KOPT-K1 (cell line): ENCODE data around the gene PDHA1.

ENCODE experiments used
- H3K27ac ChIP-seq: fragments of 200-600 bp; sonication (generic); 2 replicates; pipeline ENCODE4 v1.5.1; 2016; ENCODE audit warnings: antibody characterized with exemption, mild to moderate bottlenecking, low read depth, low read length; ENCODE audit not compliant: poor library complexity, severe bottlenecking
- H3K36me3 ChIP-seq: fragments of 200-600 bp; sonication (generic); 2 replicates; pipeline ENCODE4 v1.5.1; 2017; ENCODE audit warnings: antibody characterized with exemption, mild to moderate bottlenecking, low read length, moderate library complexity; ENCODE audit not compliant: insufficient read depth
- H3K9me3 ChIP-seq: fragments of 200-600 bp; sonication (generic); 2 replicates; pipeline ENCODE4 v1.5.1; 2017; ENCODE audit warnings: antibody characterized with exemption, low read length, mild to moderate bottlenecking; ENCODE audit not compliant: insufficient read depth, poor library complexity, severe bottlenecking

PDHA1 gene

DNA sequence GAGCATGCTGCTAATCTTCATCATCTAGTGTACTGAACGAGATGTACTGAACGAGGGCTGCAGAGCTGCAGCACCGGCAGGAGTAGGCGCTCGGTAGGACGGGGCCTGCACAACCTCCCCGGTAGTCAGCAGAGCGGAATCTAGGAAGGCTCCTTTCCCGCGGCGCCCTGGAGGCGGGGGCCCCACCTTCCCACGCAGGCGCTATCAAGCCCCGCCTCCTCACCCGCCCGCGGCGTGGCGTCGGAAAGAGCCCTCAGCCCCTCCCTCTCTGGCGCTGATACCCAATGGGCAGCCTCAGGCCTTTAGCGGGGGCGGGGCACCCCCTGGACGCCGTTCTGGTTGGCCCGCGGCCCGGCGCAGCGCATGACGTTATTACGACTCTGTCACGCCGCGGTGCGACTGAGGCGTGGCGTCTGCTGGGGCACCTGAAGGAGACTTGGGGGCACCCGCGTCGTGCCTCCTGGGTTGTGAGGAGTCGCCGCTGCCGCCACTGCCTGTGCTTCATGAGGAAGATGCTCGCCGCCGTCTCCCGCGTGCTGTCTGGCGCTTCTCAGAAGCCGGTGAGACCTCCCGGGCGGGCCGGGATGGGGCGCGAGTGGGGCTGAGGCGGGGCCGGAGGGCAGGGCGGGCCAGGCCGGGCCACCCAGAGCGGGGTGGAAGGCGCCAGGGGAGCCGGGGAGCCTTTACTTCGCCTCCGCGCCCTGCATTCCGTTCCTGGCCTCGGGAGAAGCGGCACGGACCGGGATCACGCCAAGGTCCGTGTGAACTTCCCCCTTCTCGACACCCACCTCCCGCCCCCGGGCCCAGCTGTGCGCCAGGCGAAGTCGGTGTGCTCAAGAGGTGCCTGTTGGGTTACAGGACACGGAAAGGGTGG is at the start of gene PDHA1:
PDHA1 (plus strand) TSS at position 393 of the 874 bp plus-strand sequence; CDS start at position 504, 111 bp downstream.
- Histone ChIP-seq H3K9me3 (no peaks in the 10 kb centered on the region), H3K27ac (peak within 1 kb of the TSS; percentile 73), H3K36me3 (peaks cover 3% of the 10 kb centered on the region; the same call in 1 of the 2 replicates)

DNA sequence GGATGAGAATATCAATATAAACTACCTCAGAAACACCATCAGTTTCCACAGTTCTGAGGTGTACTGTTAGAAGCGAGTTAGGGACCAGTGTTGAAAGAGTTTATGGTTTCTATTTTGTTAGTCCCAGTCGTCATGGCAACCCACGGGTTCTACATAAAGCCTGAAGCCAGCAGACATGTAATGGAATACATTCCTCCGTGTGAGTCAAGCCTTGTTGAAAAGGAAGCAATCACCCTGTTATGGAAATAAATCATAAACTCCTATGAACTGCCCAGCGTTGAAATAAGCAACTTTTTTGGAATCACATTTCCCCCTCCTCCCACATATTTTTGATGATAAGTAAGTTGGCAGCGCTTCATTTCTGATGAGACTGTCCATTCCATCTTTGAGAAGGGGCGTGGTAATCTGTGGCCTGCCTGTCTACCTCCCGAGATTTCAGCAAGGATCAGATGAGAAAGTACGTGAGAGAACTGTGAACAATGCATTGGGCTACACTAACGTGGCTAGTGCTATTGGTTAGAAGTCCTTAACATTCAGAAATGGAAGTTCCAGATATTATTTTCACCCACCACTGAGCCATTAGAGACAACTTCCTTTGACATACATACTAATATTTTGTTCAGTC is 40.4 kb upstream of the PDHA1 start:
- Histone ChIP-seq H3K9me3 (no peaks in the 10 kb centered on the region), H3K27ac (no peak overlapping the region), H3K36me3 (no peaks in the 10 kb centered on the region)

DNA sequence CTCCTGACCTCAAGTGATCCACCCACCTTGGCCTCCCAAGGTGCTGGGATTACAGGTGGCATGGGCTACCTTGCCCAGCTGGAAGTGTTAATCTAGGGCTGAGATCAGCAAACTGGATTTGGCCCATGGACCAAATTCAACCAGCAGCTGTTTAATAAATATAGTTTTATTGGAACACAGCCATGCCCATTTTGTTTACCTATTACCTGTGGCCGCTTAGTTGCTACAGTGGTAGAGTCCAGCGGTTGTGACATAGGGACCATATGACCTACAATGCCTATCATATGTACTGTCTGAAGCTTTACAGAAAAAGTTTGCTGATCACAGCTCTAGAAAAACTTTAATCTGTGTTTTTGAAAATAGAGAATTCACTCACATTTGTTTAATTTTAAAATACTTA is 17.2 kb upstream of the PDHA1 start:
- Histone ChIP-seq H3K36me3 (no peaks in the 10 kb centered on the region), H3K9me3 (no peaks in the 10 kb centered on the region), H3K27ac (no peak overlapping the region)

DNA sequence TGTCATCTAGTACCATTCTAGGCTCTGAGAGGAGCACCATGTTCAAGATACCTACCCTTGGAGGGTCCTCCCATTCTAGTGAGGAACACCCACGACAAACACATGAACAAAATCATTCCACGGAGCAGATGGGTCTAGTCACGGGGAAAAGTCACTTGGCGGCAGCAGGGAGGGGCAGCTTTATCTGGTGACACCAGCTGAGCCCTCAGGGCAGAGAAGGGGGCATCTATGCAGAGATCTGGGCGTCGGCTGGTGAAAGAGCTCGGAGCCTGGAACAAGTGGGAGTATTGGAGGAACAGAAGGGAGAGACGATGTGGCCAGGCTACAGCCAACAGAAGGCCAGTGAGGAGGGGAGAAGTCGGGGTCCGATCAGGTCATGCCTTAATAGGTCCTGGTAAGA is 11.9 kb upstream of the PDHA1 start:
- Histone ChIP-seq H3K36me3 (no peaks in the 10 kb centered on the region), H3K27ac (no peak overlapping the region), H3K9me3 (no peaks in the 10 kb centered on the region)

DNA sequence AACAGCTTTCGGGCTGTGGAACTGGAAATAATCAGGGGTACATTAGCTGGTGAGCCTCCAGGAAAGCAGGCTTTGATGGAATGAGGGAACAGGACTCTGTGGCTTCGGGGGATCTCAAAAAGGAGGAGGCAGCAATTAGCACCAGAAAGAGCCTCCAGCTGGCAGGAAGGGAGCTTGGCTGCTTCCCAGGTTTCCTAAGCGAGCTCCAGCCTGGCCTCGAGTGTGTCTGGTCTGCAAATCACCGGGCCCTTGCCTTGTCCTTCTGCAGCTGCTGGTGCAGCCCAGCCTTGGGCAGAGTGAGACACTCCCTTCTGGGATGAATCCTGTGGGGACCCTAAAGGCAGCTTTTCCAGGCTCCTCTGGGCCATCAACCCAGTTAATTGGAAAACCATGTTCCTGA is 10.7 kb upstream of the PDHA1 start:
- Histone ChIP-seq H3K9me3 (no peaks in the 10 kb centered on the region), H3K27ac (no peak overlapping the region), H3K36me3 (no peaks in the 10 kb centered on the region)

DNA sequence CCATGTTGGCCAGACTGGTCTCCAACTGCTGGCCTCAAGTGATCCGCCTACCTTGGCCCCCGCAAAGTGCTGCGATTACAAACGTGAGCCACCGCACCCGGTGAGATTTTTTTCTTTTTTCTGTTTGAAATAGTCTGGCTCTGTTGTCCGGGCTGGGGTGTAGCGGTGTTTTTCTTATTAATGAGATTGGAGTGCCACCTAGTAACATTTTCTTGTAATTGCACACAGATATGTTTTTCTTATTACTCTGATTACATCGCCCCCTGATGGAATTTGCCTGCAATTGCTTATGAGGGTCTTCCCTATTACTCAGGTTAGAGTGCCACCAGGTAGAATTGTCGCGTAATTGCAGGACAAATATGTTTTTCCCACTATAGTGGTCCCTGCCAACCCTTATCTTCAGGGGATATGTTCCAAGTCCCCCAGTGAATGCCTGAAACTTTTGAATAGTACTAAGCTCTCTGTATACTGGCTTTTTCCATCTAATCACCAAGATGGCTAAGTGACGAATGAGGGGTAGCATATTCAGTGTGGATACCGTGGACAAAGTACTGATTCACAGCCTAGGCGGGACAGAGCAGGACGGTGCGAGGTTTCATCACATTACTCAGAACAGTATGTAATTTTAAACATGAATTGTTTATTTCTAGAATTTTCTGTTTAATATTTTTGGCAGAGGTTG is 8.6 kb upstream of the PDHA1 start:
- no peaks in the 10 kb centered on the region for H3K36me3 ChIP-seq
- no peak overlapping the region for H3K27ac ChIP-seq
- no peaks in the 10 kb centered on the region for H3K9me3 ChIP-seq

DNA sequence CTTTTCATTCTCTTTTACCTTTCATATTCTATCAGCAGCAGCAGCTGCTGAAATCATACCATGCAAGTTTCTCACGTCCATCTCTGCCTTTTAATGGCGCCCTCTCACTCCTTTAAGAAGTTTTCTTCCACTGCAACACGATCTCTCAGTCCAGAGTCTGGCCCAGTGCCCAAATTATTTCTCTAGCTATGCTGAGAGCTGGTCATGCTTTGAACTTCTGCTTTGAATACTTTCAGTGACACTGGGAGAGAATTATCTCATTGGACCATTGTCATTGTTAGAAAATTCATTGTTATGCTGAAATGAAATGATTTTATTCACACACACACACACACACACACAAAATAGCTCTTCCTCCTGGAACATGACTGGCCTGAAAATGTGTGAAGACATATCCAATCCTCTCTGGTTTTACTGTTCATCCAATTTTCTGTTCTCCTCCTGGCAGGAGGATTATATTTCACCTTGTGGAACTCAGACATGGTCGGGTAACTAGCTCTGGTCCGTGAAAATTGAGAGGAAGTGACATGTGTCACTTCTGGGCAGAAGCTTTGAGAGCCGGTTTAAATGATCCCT is 1.3 kb upstream of the PDHA1 start:
- H3K36me3 ChIP-seq: no peaks in the 10 kb centered on the region
- H3K9me3 ChIP-seq: no peaks in the 10 kb centered on the region
- no peak overlapping the region for H3K27ac ChIP-seq

DNA sequence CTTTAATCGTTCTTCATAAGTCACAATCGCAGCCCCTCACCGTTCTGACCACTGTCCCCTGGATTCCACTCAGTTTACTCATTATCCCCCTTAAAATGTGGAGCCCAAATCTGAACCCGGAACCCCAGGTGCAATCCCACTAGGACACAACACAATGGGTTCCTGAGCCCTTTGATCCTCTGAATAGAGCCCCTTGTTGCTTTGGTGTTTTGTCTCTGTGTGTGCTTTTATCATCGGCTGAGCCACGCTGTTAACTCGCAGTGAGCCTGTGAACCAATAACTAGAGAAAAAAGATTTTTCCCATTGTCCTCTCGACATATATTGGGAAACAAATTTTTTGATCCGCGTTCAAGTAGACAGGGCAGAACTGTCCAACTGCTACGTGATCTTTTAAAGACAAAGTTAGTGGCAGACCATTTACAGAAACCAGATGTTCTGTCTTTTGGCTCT is 617 bp upstream of the PDHA1 start:
- Histone ChIP-seq H3K9me3 (no peaks in the 10 kb centered on the region), H3K27ac (peak overlapping the region; percentile 73), H3K36me3 (no peaks in the 10 kb centered on the region)

DNA sequence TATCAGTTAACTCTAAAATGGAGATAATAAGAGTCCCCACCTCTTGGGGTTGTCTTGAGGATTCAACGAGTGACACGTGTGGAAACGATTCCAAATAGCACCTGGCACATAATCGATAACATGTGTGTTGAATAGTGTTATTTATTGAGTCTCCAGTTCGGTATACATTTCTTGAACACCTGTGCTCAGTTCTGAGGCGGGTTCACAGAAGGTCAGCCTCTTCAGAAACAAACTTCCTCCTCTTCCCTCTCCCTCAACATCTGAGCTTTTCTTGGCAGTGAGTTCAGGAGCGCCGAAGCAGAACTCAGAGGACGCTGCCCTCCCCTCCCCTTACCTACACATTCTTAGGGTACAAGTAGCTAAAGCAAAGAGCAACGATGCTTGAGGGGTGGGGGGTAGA is 934 bp downstream of the PDHA1 start:
- H3K27ac ChIP-seq: peak overlapping the region; percentile 70

DNA sequence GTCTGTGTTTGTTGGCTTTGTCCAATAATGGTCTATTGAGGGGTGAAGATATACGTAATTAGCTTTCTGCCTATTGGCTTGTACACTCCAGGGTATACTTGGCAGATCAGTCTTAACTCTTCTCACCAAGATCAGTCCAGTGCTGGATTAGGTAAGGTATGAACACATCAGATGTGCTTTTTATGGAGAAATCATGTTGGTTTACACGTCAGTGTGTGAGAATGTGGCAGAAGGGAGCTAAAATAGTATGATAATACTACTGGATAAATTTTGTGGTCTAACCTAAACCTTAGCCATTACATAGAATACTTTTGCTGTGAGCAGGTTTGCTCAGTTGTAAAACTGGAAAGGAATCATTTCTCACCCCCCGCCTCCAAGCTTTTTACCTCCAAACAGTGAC is 4.2 kb downstream of the PDHA1 start:
- no peak overlapping the region for H3K27ac ChIP-seq
- H3K9me3 ChIP-seq: no peaks in the 10 kb centered on the region

More for the DNA sequence above, 934 bp downstream of the PDHA1 start:
- peaks cover 12% of the 10 kb centered on the region for H3K36me3 ChIP-seq
- H3K9me3 ChIP-seq: no peaks in the 10 kb centered on the region

DNA sequence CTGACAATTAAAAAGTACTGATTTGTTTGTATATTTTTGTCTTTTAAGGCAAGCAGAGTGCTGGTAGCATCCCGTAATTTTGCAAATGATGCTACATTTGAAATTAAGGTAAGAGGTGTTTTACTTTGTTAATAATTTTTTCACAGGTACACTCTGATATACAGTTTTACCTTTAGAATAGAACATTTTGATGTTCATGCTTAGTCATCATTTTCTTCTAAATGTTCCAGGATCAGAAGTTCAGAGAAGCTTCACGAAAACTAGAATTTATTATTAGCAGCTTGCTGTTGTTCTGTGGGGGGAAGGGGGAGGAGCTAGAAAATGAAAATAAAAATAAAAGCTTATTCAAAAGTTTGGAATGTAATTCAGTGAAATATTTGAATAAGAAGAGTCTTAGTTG is 5.5 kb downstream of the PDHA1 start:
- H3K9me3 ChIP-seq: no peaks in the 10 kb centered on the region
- no peak overlapping the region for H3K27ac ChIP-seq
- H3K36me3 ChIP-seq: peaks cover 56% of the 10 kb centered on the region

More for the DNA sequence above, 4.2 kb downstream of the PDHA1 start:
- peaks cover 42% of the 10 kb centered on the region for H3K36me3 ChIP-seq

DNA sequence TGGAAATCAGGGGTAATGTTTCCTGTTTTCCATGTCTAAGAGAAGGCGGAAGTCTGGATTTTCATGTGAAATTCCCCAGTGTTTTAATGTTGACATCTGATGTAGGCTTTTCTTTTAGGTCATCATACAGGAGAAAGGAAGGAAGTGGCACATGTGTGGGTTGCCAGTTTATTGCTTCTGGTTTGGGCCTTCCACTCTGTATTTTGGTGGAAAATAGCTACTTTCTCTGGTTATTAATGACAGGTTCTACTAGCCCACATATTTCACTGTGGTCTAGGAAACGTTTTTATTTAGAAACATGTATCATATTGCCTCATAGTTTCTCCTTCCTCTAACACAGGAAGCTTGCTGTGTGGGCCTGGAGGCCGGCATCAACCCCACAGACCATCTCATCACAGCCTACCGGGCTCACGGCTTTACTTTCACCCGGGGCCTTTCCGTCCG is 7.2 kb downstream of the PDHA1 start:
- Histone ChIP-seq H3K27ac (no peak overlapping the region), H3K36me3 (peaks cover 73% of the 10 kb centered on the region), H3K9me3 (no peaks in the 10 kb centered on the region)

DNA sequence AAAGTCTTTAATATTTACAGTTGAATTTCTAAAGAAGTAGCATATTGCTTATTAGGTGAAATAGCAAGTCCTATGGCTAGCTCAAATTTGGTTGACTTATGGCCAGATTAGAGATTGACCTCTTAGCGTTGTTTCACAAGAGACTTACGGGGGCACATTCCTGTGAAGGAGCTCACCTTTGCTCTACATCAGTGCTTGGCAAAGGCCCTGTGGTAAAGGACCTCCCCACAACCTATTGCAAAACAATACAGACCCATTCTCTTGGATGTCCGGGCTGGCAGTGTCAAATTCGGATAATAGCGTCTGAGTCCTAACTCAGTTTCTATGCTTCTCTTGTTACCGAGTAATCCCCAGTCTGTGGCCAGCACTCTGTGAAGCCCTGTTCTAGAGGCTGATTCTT is 10.9 kb downstream of the PDHA1 start:
- H3K36me3 ChIP-seq: peaks cover 98% of the 10 kb centered on the region
- no peaks in the 10 kb centered on the region for H3K9me3 ChIP-seq
- H3K27ac ChIP-seq: no peak overlapping the region

DNA sequence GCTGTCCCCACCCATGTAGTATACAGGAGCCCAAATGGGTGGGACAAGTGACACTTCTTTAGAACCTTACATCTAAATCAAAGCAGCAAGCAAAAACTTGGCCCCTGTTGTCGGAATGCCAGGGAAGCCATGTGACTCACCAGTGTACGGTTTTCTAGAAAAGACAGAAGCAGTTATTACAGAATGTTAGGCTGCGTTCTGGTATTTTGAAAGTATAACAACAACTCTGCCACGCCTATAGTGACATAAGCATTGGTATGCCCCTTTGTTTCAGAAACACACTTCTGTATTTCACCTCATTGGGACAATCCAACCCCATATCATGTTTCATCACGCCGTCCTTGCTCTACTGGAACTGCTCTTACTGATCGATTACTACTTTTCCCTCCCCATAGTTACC is 14.8 kb downstream of the PDHA1 start:
- peaks cover 100% of the 10 kb centered on the region for H3K36me3 ChIP-seq
- no peaks in the 10 kb centered on the region for H3K9me3 ChIP-seq
- H3K27ac ChIP-seq: no peak overlapping the region

DNA sequence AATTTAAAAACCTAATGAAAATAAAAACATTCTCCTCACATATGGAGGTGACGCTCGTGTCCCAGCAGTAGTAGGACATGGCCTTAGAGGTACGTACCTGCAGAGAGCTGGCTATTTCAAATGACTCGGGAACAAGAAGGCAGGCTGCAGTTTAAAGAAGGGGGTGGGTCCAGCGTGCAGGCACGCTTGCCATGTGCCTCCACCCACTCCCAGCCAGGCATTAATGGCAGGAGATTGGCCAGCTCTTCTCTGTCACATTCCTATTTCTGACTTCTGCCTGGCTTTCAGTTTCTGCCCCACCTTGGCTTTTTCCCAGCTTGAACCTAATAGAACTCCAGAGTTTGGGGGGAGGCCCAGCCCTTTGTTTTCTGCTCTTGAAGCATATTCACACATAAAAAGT is 17.2 kb downstream of the PDHA1 start:
- Histone ChIP-seq H3K36me3 (peaks cover 82% of the 10 kb centered on the region), H3K9me3 (no peaks in the 10 kb centered on the region), H3K27ac (no peak overlapping the region)
